HepG2 (cell line): ENCODE data around the gene RUNX2. TPM values are rescaled to one million over a fixed set of nuclear protein-coding genes. Genes with fewer than 3 reads are reported as not detected.

ENCODE experiments used
- EEA1 ChIP-seq: sonication (generic); formaldehyde crosslinking; IDR thresholded peaks from 2 replicates; pipeline ENCODE4 v1.5.1; 2020; ENCODE audit warnings: mild to moderate bottlenecking, missing genetic modification reagents, borderline replicate concordance
- HDAC2 ChIP-seq: sonication (generic); formaldehyde crosslinking; IDR thresholded peaks from 2 replicates; pipeline ENCODE4 v1.4.0; 2020; ENCODE audit warnings: missing genetic modification reagents
- MYC ChIP-seq: sonication (generic); formaldehyde crosslinking; IDR thresholded peaks from 2 replicates; pipeline ENCODE4 v1.9.0; 2021; ENCODE audit warnings: missing genetic modification reagents, borderline replicate concordance
- NCOA1 ChIP-seq: sonication (generic); formaldehyde crosslinking; IDR thresholded peaks from 2 replicates; pipeline ENCODE4 v1.9.0; 2021; ENCODE audit warnings: missing genetic modification reagents
- PRDM15 ChIP-seq: sonication (generic); formaldehyde crosslinking; IDR thresholded peaks from 2 replicates; pipeline ENCODE4 v1.4.0; 2020; ENCODE audit warnings: missing genetic modification reagents
- SOX13 ChIP-seq, 3 experiments: fragments of 450-650 bp in 1 of 3; sonication (generic) in 1 of 3; formaldehyde crosslinking in 1 of 3; IDR thresholded peaks in 2 of 3; conservative IDR thresholded peaks in 1 of 3; 2 replicates each; pipeline versions ENCODE4 v1.5.0 to v1.6.1; 2016 to 2020; ENCODE audit warnings: antibody characterized with exemption in 1 of 3, mild to moderate bottlenecking in 1 of 3, missing compliant biosample characterization in 1 of 3, missing genetic modification reagents in 1 of 3, moderate library complexity in 1 of 3
- SP5 ChIP-seq: IDR thresholded peaks from 2 replicates; pipeline ENCODE4 v1.6.1; 2016; ENCODE audit warnings: low read depth, borderline replicate concordance
- ZMYM3 ChIP-seq: sonication (generic); formaldehyde crosslinking; IDR thresholded peaks from 2 replicates; pipeline ENCODE4 v1.5.1; 2020; ENCODE audit warnings: mild to moderate bottlenecking, missing genetic modification reagents
- ZNF142 ChIP-seq: sonication (generic); formaldehyde crosslinking; IDR thresholded peaks from 2 replicates; pipeline ENCODE4 v1.4.0; 2020; ENCODE audit warnings: missing genetic modification reagents
- ZNF83 ChIP-seq: sonication (generic); formaldehyde crosslinking; IDR thresholded peaks from 2 replicates; pipeline ENCODE4 v1.4.0; 2020; ENCODE audit warnings: missing genetic modification reagents, mild to moderate bottlenecking, borderline replicate concordance
- ZSCAN31 ChIP-seq: sonication (generic); formaldehyde crosslinking; IDR thresholded peaks from 2 replicates; pipeline ENCODE4 v1.5.0; 2020; ENCODE audit warnings: low read depth, mild to moderate bottlenecking, missing genetic modification reagents
- polyA plus RNA-seq, 8 experiments: library from polyadenylated mRNA; depleted of rRNA in 3 of 8; stranded (reverse) in 7 of 8; unstranded in 1 of 8; fragments of >200 nt; fragmentation: Illumina TruSeq in 4 of 8; extraction: Trizol in 4 of 8; gene quantifications; 2 replicates each; pipeline versions ENCODE4 v1.2.1 to v1.2.3, GENCODE V29; 2011 to 2016; ENCODE audit warnings: low read depth in 4 of 8, missing spikeins in 1 of 8, mixed read lengths in 1 of 8; ENCODE audit not compliant: insufficient read depth in 1 of 8
- total RNA-seq, 5 experiments: library from RNA; depleted of rRNA; stranded (reverse); fragments of >200 nt; fragmentation: Illumina TruSeq; extraction: Trizol; gene quantifications; 2 replicates each; pipeline ENCODE4 v1.2.3, GENCODE V29; 2016; ENCODE audit warnings: low read depth in 1 of 5

RUNX2 gene
- total and polyA plus RNA-seq, 2 of the 13 experiments (the other 11 are each of a cell fraction or from before 2014, with no cell fraction given), result not detected

- TF ChIP-seq ZNF142 (no peak), SP5 (CRISPR knock-in tag) (no peak), HDAC2 (CRISPR knock-in tag) (no peak), MYC (CRISPR knock-in tag) (no peak), ZNF83 (CRISPR knock-in tag) (no peak), NCOA1 (CRISPR knock-in tag) (no peak), ZSCAN31 (no peak), ZMYM3 (no peak), EEA1 (CRISPR knock-in tag) (no peak), PRDM15 (no peak), SOX13 (IDR thresholded peaks at IDR 0.05) (no peak), SOX13 (CRISPR knock-in tag; conservative IDR thresholded peaks at IDR 0.05 in 1 of 2, IDR thresholded peaks at IDR 0.05 in 1 of 2) (peak in 1 of 2 experiments; percentile 13; a peak in 1 of 4 replicates)
These were observed 358.9 kb downstream of the RUNX2 start (continued) for GRCh38 chr6:45686841-45687569.
